Activated gamma-delta T cell (primary cell): Measurements from ENCODE around the gene EYA2.

ENCODE experiments used
- DNase-seq: peaks from one replicate; lab custom pipeline; 2025; lab: John Stamatoyannopoulos, UW

EYA2 gene

GRCh38 chr20:46978951-46979491 lies 84.4 kb downstream of the EYA2 start:
- DNase-seq = no peak

GRCh38 chr20:46979603-46980241 lies 85.1 kb downstream of the EYA2 start:
- DNase-seq = no peak

GRCh38 chr20:46981184-46981583 lies 86.5 kb downstream of the EYA2 start:
- DNase-seq = no peak

GRCh38 chr20:46983466-46983865 lies 88.8 kb downstream of the EYA2 start:
- DNase-seq = no peak

- no peak for DNase-seq
Measured at GRCh38 chr20:46984405-46984804, 89.8 kb downstream of the EYA2 start.

GRCh38 chr20:46985250-46985649 lies 90.6 kb downstream of the EYA2 start:
- DNase-seq = no peak

GRCh38 chr20:46985671-46986070 lies 91.0 kb downstream of the EYA2 start:
- no peak for DNase-seq

- DNase-seq = no peak
Measured at GRCh38 chr20:46987001-46987400, 92.4 kb downstream of the EYA2 start.

GRCh38 chr20:46990017-46990595 lies 95.5 kb downstream of the EYA2 start:
- DNase-seq = no peak

GRCh38 chr20:46990596-46991104 lies 96.0 kb downstream of the EYA2 start:
- DNase-seq = no peak

- DNase-seq = no peak
Measured at GRCh38 chr20:46991168-46991567, 96.5 kb downstream of the EYA2 start.

GRCh38 chr20:46991880-46992639 lies 97.4 kb downstream of the EYA2 start:
- no peak for DNase-seq

- DNase-seq = no peak
Measured at GRCh38 chr20:46992640-46993035, 98.0 kb downstream of the EYA2 start.

- DNase-seq = no peak
Measured at GRCh38 chr20:46993465-46994095, 98.9 kb downstream of the EYA2 start.

- no peak for DNase-seq
Measured at GRCh38 chr20:46994341-46994740, 99.7 kb downstream of the EYA2 start.

- no peak for DNase-seq
Measured at GRCh38 chr20:46995561-46996142, 101.0 kb downstream of the EYA2 start.

- DNase-seq = no peak
Measured at GRCh38 chr20:46997187-46997586, 102.5 kb downstream of the EYA2 start.

GRCh38 chr20:46998477-46999240 lies 104.0 kb downstream of the EYA2 start:
- no peak for DNase-seq

GRCh38 chr20:46999801-47000465 lies 105.3 kb downstream of the EYA2 start:
- no peak for DNase-seq

GRCh38 chr20:47003223-47003622 lies 108.6 kb downstream of the EYA2 start:
- DNase-seq = no peak

- DNase-seq = no peak
Measured at GRCh38 chr20:47004179-47004578, 109.5 kb downstream of the EYA2 start.
